Epithelial cell of esophagus (primary cell): ENCODE data around the gene LIG3.

Source experiments
- DNase-seq: peaks from one replicate; pipeline ENCODE4 v3.0.0; 2010; ENCODE audit warnings: low read depth
- H3K4me3 ChIP-seq: 2 replicates; pipeline ENCODE4 v1.5.1; 2011; ENCODE audit warnings: mild to moderate bottlenecking, low read length, control low read depth
- CTCF ChIP-seq: IDR thresholded peaks from 2 replicates; pipeline ENCODE4 v1.5.1; 2011; ENCODE audit warnings: low read depth, mild to moderate bottlenecking, low read length, control low read depth, inconsistent platforms; ENCODE audit not compliant: insufficient read depth; ENCODE audit errors: missing control alignments

LIG3 gene

DNA sequence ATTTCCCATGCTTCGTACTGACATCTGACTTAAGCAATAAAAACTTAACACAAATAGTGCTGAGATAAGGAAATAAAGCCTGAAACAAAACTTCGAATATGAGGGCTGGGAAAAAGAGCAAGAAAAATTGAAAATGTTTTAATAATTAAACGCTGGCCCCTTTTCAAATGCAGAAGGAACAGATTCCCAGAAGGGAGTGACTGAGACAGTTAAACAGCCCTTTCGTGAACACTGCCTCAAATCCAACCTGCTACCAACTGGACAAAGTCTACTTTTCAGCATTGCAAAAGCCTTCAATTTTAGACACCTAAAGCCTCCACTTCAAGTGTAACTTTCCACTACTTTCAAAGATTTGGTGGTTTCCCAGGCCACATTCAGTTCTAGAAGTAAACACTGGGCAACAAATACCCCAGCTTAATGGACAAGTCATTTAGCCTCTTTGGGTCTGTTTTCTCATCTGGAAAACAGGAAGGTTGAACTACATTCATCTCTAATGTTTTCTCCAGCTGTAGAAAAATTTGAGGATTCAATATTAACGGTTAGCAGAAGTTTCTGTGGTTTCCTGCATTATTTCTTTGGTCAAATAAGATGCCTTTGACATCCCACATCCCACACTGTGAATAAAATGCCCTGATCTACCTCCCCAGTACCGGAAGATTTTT is 71.4 kb downstream of the LIG3 start:
- no peak for DNase-seq
- no peak overlapping the region for H3K4me3 ChIP-seq
- TF ChIP-seq CTCF: no peak

GRCh38 chr17:35052241-35052610 is 71.9 kb downstream of the LIG3 start:
- no peak for TF ChIP-seq CTCF
- DNase-seq: no peak
- H3K4me3 ChIP-seq: no peak overlapping the region

GRCh38 chr17:35052780-35053179 is 72.5 kb downstream of the LIG3 start:
- TF ChIP-seq CTCF: no peak
- no peak overlapping the region for H3K4me3 ChIP-seq
- no peak for DNase-seq

DNA sequence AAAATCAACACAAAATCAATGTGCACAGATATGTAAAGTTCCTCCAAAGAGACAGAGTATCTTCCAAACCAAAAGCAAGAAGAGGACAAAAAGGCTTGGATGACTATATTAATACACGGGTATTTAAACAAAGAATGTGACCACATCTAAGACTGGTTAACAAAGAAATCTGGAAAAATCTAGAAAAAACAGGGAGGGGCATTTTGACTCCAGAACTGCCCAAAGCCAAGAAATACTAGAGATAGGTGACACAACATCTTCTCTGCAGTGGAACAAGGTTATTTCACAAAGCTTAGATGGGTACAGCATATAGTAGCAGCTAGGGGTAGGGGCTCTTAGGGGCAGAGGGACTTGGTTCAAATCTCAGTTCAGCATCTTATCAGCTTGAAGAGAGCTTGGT is 72.9 kb downstream of the LIG3 start:
- TF ChIP-seq CTCF: no peak
- H3K4me3 ChIP-seq: no peak overlapping the region
- DNase-seq: no peak

- no peak for DNase-seq
- H3K4me3 ChIP-seq: no peak overlapping the region
- no peak for TF ChIP-seq CTCF
Measured at GRCh38 chr17:35056013-35056412, 75.7 kb downstream of the LIG3 start.

GRCh38 chr17:35057332-35057915 is 77.1 kb downstream of the LIG3 start:
- TF ChIP-seq CTCF: no peak
- H3K4me3 ChIP-seq: no peak overlapping the region
- peak; percentile 59 for DNase-seq
